ENCODE measurements around the gene FKBP14.
"Not testable (repeated sequence)": the region's sequence is repeated elsewhere in the genome, so short reads cannot be mapped to it uniquely, and the experiment has no call there.

FKBP14 gene

DNA sequence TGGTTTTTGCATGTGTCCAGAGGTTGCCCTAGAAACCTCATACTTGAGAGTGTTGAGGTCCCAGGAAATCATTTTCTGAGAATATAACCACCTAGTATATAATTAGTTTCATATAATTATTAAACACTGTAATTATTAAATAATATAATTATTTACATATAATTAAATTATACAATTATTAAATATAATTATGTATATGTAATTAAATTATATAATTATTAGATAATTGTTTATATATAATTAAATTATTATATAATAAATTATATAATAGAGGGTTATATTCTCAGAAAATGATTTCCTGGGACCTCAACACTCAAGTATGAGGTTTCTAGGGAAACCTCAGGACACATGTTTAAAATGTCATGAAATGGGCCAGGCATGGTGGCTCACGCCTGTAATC lies 64.5 kb downstream of the FKBP14 start:
- in situ Hi-C loops (cut with HindIII; ENCODE audit: low sequenced_read_pairs): no loop called here

DNA sequence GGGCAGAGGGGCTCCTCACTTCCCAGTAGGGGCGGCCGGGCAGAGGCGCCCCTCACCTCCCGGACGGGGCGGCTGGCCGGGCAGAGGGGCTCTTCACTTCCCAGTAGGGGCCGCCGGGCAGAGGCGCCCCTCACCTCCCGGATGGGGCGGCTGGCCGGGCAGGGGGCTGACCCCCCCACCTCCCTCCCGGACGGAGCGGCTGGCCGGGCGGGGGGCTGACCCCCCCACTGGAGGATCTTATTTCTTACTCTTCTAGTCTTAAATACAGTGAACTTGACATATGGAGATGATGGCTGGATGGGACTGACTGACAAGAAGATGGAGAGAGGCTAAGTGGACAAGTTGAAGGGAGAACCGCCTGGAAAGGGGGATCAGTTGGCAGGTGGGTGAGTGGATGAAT lies 64.9 kb downstream of the FKBP14 start:
- in situ Hi-C loops (cut with HindIII; ENCODE audit: low sequenced_read_pairs): not testable (repeated sequence)
